OCI-LY3 (cell line): Measurements from ENCODE around the gene LY9.

Experiments used
- H2AFZ ChIP-seq: fragments of 200-600, 300-600 bp; shearing (Covaris generic); 2 replicates; pipeline ENCODE4 v1.6.0; 2014; ENCODE audit warnings: antibody characterized with exemption, low read depth, low read length
- H3K27ac ChIP-seq: fragments of 200-600, 300-600 bp; sonication (generic); 2 replicates; pipeline ENCODE4 v1.5.1; 2014; ENCODE audit warnings: mild to moderate bottlenecking, low read length, moderate library complexity, mixed read lengths
- H3K27me3 ChIP-seq: fragments of 200-600, 300-600 bp; sonication (generic); 2 replicates; pipeline ENCODE4 v1.6.1; 2014; ENCODE audit warnings: low read depth, low read length, mixed read lengths
- H3K36me3 ChIP-seq: fragments of 200-600, 300-600 bp; sonication (generic); replicated peaks from 2 replicates; pipeline ENCODE3; 2014; ENCODE audit warnings: low read depth, low read length, mixed read lengths
- H3K4me1 ChIP-seq: fragments of 300-600, 200-600 bp; sonication (generic); 2 replicates; pipeline ENCODE4 v1.6.1; 2014; ENCODE audit warnings: low read length, mixed read lengths
- H3K4me2 ChIP-seq: fragments of 200-600, 300-600 bp; sonication (generic); 2 replicates; pipeline ENCODE4 v1.6.1; 2014; ENCODE audit warnings: low read length, mixed read lengths
- H3K4me3 ChIP-seq: fragments of 300-600, 200-600 bp; sonication (generic); 2 replicates; pipeline ENCODE4 v1.5.1; 2014; ENCODE audit warnings: antibody characterized with exemption, mild to moderate bottlenecking, low read length, moderate library complexity
- H3K79me2 ChIP-seq: fragments of 300-600, 200-600 bp; shearing (Covaris generic); 2 replicates; pipeline ENCODE4 v1.6.1; 2014; ENCODE audit warnings: mild to moderate bottlenecking, low read length, mixed read lengths
- H3K9ac ChIP-seq: fragments of 300-600, 200-600 bp; shearing (Covaris generic); 2 replicates; pipeline ENCODE4 v1.6.0; 2014; ENCODE audit warnings: mild to moderate bottlenecking, low read length, moderate library complexity
- H3K9me3 ChIP-seq: fragments of 200-600, 300-600 bp; shearing (Covaris generic); 2 replicates; pipeline ENCODE4 v1.6.1; 2014; ENCODE audit warnings: low read length, mixed read lengths; ENCODE audit not compliant: insufficient read depth
- H4K20me1 ChIP-seq: fragments of 200-600, 300-600 bp; sonication (generic); 2 replicates; pipeline ENCODE4 v1.6.1; 2016; ENCODE audit warnings: low read length, mixed read lengths; ENCODE audit not compliant: insufficient read depth
- CTCF ChIP-seq: fragments of 200-600, 300-600 bp; sonication (generic); IDR thresholded peaks from 2 replicates; pipeline ENCODE4 v1.5.1; 2014; ENCODE audit warnings: antibody characterized with exemption, low read length, low read depth
- EZH2phosphoT487 ChIP-seq: fragments of 200-600 bp; shearing (Covaris generic); IDR thresholded peaks from 2 replicates; pipeline ENCODE4 v1.6.1; 2018; ENCODE audit warnings: antibody characterized with exemption, mixed run types, low read depth

Gene LY9

DNA sequence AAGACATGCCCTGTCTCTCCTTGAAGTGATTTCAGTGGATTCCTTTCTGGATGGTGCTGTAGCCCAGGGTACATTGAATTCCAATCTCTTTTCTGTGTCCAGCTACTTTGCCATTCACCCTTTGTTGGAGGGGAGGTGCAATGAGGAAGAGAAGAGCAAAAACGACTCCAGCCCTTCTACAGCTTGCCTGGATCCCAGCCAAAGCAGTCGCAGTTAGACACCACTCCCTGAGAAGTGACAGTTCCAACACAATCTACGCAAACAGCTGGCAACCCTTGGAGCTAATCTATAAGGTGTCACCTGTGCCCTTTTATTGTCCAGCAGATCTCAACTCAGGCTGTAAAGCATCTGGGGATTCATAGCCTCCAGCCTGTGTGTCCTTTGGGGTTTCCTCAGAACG, 62.1 kb downstream of the LY9 start:
- H3K4me2 ChIP-seq = no peak overlapping the region
- no peaks in the 10 kb centered on the region for H3K9me3 ChIP-seq
- H4K20me1 ChIP-seq = no peaks in the 10 kb centered on the region
- no peak overlapping the region for H3K4me3 ChIP-seq
- no peak overlapping the region for H2AFZ ChIP-seq
- TF ChIP-seq EZH2phosphoT487 = no peak
- no peak for TF ChIP-seq CTCF
- H3K9ac ChIP-seq = no peak overlapping the region
- no peaks in the 10 kb centered on the region for H3K79me2 ChIP-seq
- H3K27ac ChIP-seq = no peak overlapping the region
- H3K27me3 ChIP-seq = no peaks in the 10 kb centered on the region
- H3K36me3 ChIP-seq = no peaks in the 10 kb centered on the region
- no peaks in the 10 kb centered on the region for H3K4me1 ChIP-seq

DNA sequence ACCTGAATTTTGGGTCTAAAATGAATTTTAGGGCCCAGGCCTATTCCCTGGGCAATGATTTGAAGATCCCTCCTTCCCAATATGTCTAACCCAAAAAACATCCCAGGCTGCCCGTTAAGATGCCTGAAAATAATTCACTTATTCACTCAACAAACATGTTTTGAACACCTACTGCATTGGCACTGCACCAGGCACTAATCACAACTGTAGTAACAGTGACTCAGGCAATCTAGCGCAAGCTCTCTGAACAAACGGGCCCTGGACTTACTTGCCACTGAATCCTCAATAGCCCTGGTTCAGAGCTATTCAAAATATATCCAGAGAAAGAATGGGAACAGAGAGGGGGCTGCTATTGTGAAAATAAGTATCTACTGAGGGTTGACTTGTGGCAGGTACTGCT, 62.5 kb downstream of the LY9 start:
- no peaks in the 10 kb centered on the region for H4K20me1 ChIP-seq
- H3K9ac ChIP-seq = no peak overlapping the region
- H3K9me3 ChIP-seq = no peaks in the 10 kb centered on the region
- no peak overlapping the region for H3K4me3 ChIP-seq
- H3K27ac ChIP-seq = no peak overlapping the region
- TF ChIP-seq CTCF (no peak), EZH2phosphoT487 (no peak)
- no peaks in the 10 kb centered on the region for H3K36me3 ChIP-seq
- H3K4me2 ChIP-seq = no peak overlapping the region
- H3K79me2 ChIP-seq = no peaks in the 10 kb centered on the region
- no peaks in the 10 kb centered on the region for H3K27me3 ChIP-seq
- H3K4me1 ChIP-seq = peaks cover 2% of the 10 kb centered on the region; the same call in 1 of the 2 replicates
- H2AFZ ChIP-seq = no peak overlapping the region

DNA sequence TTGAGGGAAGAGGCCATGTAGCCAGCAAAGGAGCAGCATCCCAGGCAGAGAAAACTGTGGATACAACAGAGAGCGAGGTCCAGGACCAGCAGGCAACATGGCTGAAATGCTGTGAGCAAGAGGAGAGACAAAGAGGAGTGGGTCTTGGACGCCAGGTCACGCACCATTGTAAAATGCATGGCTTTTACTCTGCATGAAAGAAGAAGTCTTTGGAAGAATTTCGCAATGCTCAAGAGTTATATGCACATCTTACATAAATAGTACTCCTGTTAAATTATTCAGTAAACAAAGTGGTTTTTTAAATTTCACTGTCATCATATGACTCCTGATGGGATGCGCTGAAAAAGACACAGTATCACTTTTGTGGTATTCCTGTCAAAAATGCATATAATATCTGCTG, 63.2 kb downstream of the LY9 start:
- Histone ChIP-seq H3K4me2 (no peak overlapping the region), H3K4me1 (peaks cover 6% of the 10 kb centered on the region; the same call in 1 of the 2 replicates), H3K79me2 (no peaks in the 10 kb centered on the region), H3K27me3 (no peaks in the 10 kb centered on the region), H4K20me1 (no peaks in the 10 kb centered on the region), H3K9me3 (no peaks in the 10 kb centered on the region), H3K27ac (no peak overlapping the region), H3K36me3 (no peaks in the 10 kb centered on the region), H2AFZ (no peak overlapping the region), H3K4me3 (no peak overlapping the region), H3K9ac (no peak overlapping the region)
- TF ChIP-seq CTCF = no peak
- TF ChIP-seq EZH2phosphoT487 = no peak

- Histone ChIP-seq H3K27me3 (no peaks in the 10 kb centered on the region), H3K9ac (no peak overlapping the region), H3K9me3 (no peaks in the 10 kb centered on the region), H3K4me3 (no peak overlapping the region), H3K4me1 (peaks cover 6% of the 10 kb centered on the region; the same call in 1 of the 2 replicates), H3K79me2 (no peaks in the 10 kb centered on the region), H2AFZ (no peak overlapping the region), H4K20me1 (no peaks in the 10 kb centered on the region), H3K27ac (no peak overlapping the region), H3K4me2 (no peak overlapping the region), H3K36me3 (no peaks in the 10 kb centered on the region)
- TF ChIP-seq CTCF = no peak
- TF ChIP-seq EZH2phosphoT487 = no peak
Observed at GRCh38 chr1:160860840-160861505, 65.0 kb downstream of the LY9 start.
